SK-N-SH (cell line): ENCODE results near the gene EFHB. TPM values are rescaled to one million over a fixed set of nuclear protein-coding genes. Genes with fewer than 3 reads are reported as not detected.
A peak's percentile ranks its signal among the peaks of the same experiment; 100 is the strongest.

ENCODE experiments used
- CTCF ChIA-PET: fragments of 300-600, 350-600 bp; formaldehyde crosslinking; extraction: SDS; loops from one replicate; lab custom pipeline; 2021; lab: Yijun Ruan, JAX
- POLR2A ChIA-PET: fragments of 350-600 bp; sonication (Branson Sonifier 250); formaldehyde crosslinking; extraction: SDS; loops from one replicate; lab custom pipeline; 2020; ENCODE audit warnings: antibody characterized with exemption, inconsistent platforms; lab: Yijun Ruan, JAX
- DNase-seq: peaks from one replicate; pipeline ENCODE4 v3.0.0; 2012
- H2AFZ ChIP-seq: fragments of 200-600 bp; sonication (generic); 2 replicates; pipeline ENCODE4 v1.8.1; 2016; ENCODE audit warnings: antibody characterized with exemption, mild to moderate bottlenecking, low read depth
- H3F3A ChIP-seq: fragments of 200-600 bp; sonication (generic); replicated peaks from 2 replicates; pipeline ENCODE3; 2016; ENCODE audit warnings: antibody characterized with exemption, mild to moderate bottlenecking; ENCODE audit not compliant: insufficient read depth
- H3K27ac ChIP-seq, 2 experiments: fragments of 200-500 bp in 1 of 2; fragments of 200-600 bp in 1 of 2; sonication (Bioruptor generic) in 1 of 2; sonication (generic), shearing (Covaris generic) in 1 of 2; 2 replicates each; pipeline versions ENCODE4 v1.5.1 to v1.6.1; 2014 to 2016; ENCODE audit warnings: low read depth in 2 of 2, inconsistent platforms in 1 of 2, low read length in 1 of 2, mild to moderate bottlenecking in 1 of 2, mixed read lengths in 1 of 2
- H3K27me3 ChIP-seq: fragments of 200-600 bp; sonication (generic), shearing (Covaris generic); 2 replicates; pipeline ENCODE4 v1.6.1; 2016; ENCODE audit warnings: mixed run types; ENCODE audit not compliant: insufficient read depth
- H3K36me3 ChIP-seq, 2 experiments: fragments of 200-500 bp in 1 of 2; fragments of 200-600 bp in 1 of 2; sonication (Bioruptor generic) in 1 of 2; sonication (generic) in 1 of 2; replicated peaks in 1 of 2; 2 replicates each; pipeline versions ENCODE3 to v1.5.1; 2014 to 2016; ENCODE audit warnings: low read length in 1 of 2, mild to moderate bottlenecking in 1 of 2; ENCODE audit not compliant: insufficient read depth in 2 of 2, control insufficient read depth in 1 of 2
- H3K4me1 ChIP-seq, 2 experiments: fragments of 200-500 bp in 1 of 2; fragments of 200-600 bp in 1 of 2; sonication (Bioruptor generic) in 1 of 2; sonication (generic), shearing (Covaris generic) in 1 of 2; 2 replicates each; pipeline versions ENCODE4 v1.5.1 to v1.6.1; 2014 to 2016; ENCODE audit warnings: low read depth in 1 of 2, low read length in 1 of 2, mixed run types in 1 of 2; ENCODE audit not compliant: insufficient read depth in 2 of 2, control insufficient read depth in 1 of 2
- H3K4me2 ChIP-seq: fragments of 200-600 bp; sonication (generic), shearing (Covaris generic); 2 replicates; pipeline ENCODE4 v1.6.1; 2017; ENCODE audit warnings: mixed run types
- H3K4me3 ChIP-seq, 2 experiments: fragments of 200-500 bp in 1 of 2; fragments of 200-600 bp in 1 of 2; sonication (Bioruptor generic) in 1 of 2; sonication (generic), shearing (Covaris generic) in 1 of 2; 2 replicates each; pipeline versions ENCODE4 v1.5.1 to v1.8.1; 2014 to 2016; ENCODE audit warnings: low read depth in 2 of 2, inconsistent platforms in 1 of 2, low read length in 1 of 2, mild to moderate bottlenecking in 1 of 2, mixed read lengths in 1 of 2, moderate library complexity in 1 of 2
- H3K79me2 ChIP-seq: fragments of 200-600 bp; sonication (generic); 2 replicates; pipeline ENCODE4 v1.8.1; 2017; ENCODE audit warnings: mild to moderate bottlenecking; ENCODE audit not compliant: insufficient read depth
- H3K9ac ChIP-seq: fragments of 200-600 bp; sonication (generic); 2 replicates; pipeline ENCODE4 v1.6.1; 2017; ENCODE audit warnings: mixed run types
- H3K9me2 ChIP-seq: fragments of 200-600 bp; sonication (generic); 2 replicates; pipeline ENCODE4 v1.6.1; 2017; ENCODE audit warnings: mixed run types
- H3K9me3 ChIP-seq: fragments of 200-600 bp; sonication (generic); 2 replicates; pipeline ENCODE4 v1.6.1; 2017; ENCODE audit warnings: mixed run types, mild to moderate bottlenecking, moderate library complexity
- H4K20me1 ChIP-seq: fragments of 200-600 bp; sonication (generic); 2 replicates; pipeline ENCODE4 v1.6.1; 2017; ENCODE audit warnings: mild to moderate bottlenecking, mixed run types; ENCODE audit not compliant: insufficient read depth
- CHD2 ChIP-seq: fragments of 150-350 bp; IDR thresholded peaks from 2 replicates; pipeline ENCODE4 v1.6.1; 2018; ENCODE audit warnings: low read length; ENCODE audit not compliant: partially characterized antibody
- ELF1 ChIP-seq: IDR thresholded peaks from 2 replicates; pipeline ENCODE4 v1.4.0; 2012
- FOSL2 ChIP-seq: IDR thresholded peaks from 2 replicates; pipeline ENCODE4 v1.4.0; 2012; ENCODE audit warnings: low read depth, mild to moderate bottlenecking, moderate library complexity, borderline replicate concordance
- GABPA ChIP-seq: IDR thresholded peaks from 2 replicates; pipeline ENCODE4 v1.4.0; 2012; ENCODE audit warnings: low read depth, mild to moderate bottlenecking
- MAX ChIP-seq: IDR thresholded peaks from 2 replicates; pipeline ENCODE4 v1.4.0; 2012; ENCODE audit warnings: low read depth
- MXI1 ChIP-seq: IDR thresholded peaks from 2 replicates; pipeline ENCODE4 v1.6.1; 2012; ENCODE audit warnings: mild to moderate bottlenecking, low read depth, low read length, improper control_type of control experiment
- NRF1 ChIP-seq: IDR thresholded peaks from 2 replicates; pipeline ENCODE4 v1.6.1; 2012; ENCODE audit warnings: low read depth, mild to moderate bottlenecking, low read length
- PBX3 ChIP-seq: IDR thresholded peaks from 2 replicates; pipeline ENCODE4; 2012
- POLR2AphosphoS5 ChIP-seq: IDR thresholded peaks from 2 replicates; pipeline ENCODE4 v1.6.1; 2012; ENCODE audit warnings: low read depth, low read length
- RAD21 ChIP-seq: IDR thresholded peaks from 2 replicates; pipeline ENCODE4 v1.6.1; 2012; ENCODE audit warnings: mild to moderate bottlenecking, low read length
- RFX5 ChIP-seq: IDR thresholded peaks from 2 replicates; pipeline ENCODE4 v1.6.1; 2012; ENCODE audit warnings: mild to moderate bottlenecking, improper control_type of control experiment, low read length
- SIN3A ChIP-seq: IDR thresholded peaks from 2 replicates; pipeline ENCODE4 v1.6.1; 2012; ENCODE audit warnings: low read depth, mild to moderate bottlenecking, low read length, moderate library complexity, borderline replicate concordance
- TAF1 ChIP-seq: IDR thresholded peaks from 2 replicates; pipeline ENCODE4 v1.6.1; 2012; ENCODE audit warnings: low read depth, mild to moderate bottlenecking, low read length, moderate library complexity, borderline replicate concordance
- USF2 ChIP-seq: fragments of 150-350 bp; IDR thresholded peaks from 2 replicates; pipeline ENCODE4 v1.6.1; 2017; ENCODE audit warnings: antibody characterized with exemption, low read length, low read depth, borderline replicate concordance
- YY1 ChIP-seq: IDR thresholded peaks from 2 replicates; pipeline ENCODE4 v1.4.0; 2012; ENCODE audit warnings: low read depth, mild to moderate bottlenecking
- ZBTB33 ChIP-seq: IDR thresholded peaks from 2 replicates; pipeline ENCODE4 v1.4.0; 2012; ENCODE audit warnings: low read depth, borderline replicate concordance
- WGBS: methylation state at CpG from one replicate; pipeline ENCODE4 v1.1.6; 2017; ENCODE audit warnings: low lambda C conversion rate; 5-methylcytosine and 5-hydroxymethylcytosine counted together
- polyA plus RNA-seq, 3 experiments: library from polyadenylated mRNA; depleted of rRNA; stranded (reverse); fragments of >200 nt; gene quantifications; 2 replicates each; pipeline ENCODE4 v1.2.3, GENCODE V29; 2012

EFHB gene
- polyA plus RNA-seq, 1 of the 3 experiments (the other 2 are of a cell fraction), result 0.58 TPM

GRCh38 chr3:19946832-19947548 lies 13.0 kb upstream of the EFHB start, which contains the start of gene RAB5A (continued):
- TF ChIP-seq FOSL2 (no peak), YY1 (peak; percentile 85), POLR2AphosphoS5 (peak; percentile 73; the same call in 1 of the 2 replicates), GABPA (peak; percentile 92)

- DNase-seq, result no peak
- H3K4me2 ChIP-seq, result peak overlapping the region; percentile 81
- H3K4me3 ChIP-seq, result peak overlapping the region; percentile 94 to 100
- H3K36me3 ChIP-seq, result peaks cover 8 to 10% of the 10 kb centered on the region in 2 experiments
- no peak for TF ChIP-seq GABPA
- TF ChIP-seq RAD21, result no peak
- TF ChIP-seq FOSL2, result no peak
- no peak for TF ChIP-seq MXI1
- TF ChIP-seq ELF1, result no peak
- no peak for TF ChIP-seq CHD2
- peaks cover 9% of the 10 kb centered on the region for H3F3A ChIP-seq
- no peaks in the 10 kb centered on the region for H3K9me2 ChIP-seq
- H3K4me1 ChIP-seq, result peaks cover 10 to 20% of the 10 kb centered on the region in 2 experiments; a peak in 3 of 4 replicates
- 59% methylated on average over 26 of the region's 26 CpGs for WGBS
- peak overlapping the region; percentile 96 for H2AFZ ChIP-seq
- H3K79me2 ChIP-seq, result peaks cover 41% of the 10 kb centered on the region
- peaks cover 31% of the 10 kb centered on the region for H4K20me1 ChIP-seq
- POLR2A ChIA-PET, result interaction anchor here (0.6 kb wide), 1 partner anchor 742 kb away, joined by 3 read pairs; no protein-coding TSS in a partner anchor
- H3K27me3 ChIP-seq, result no peaks in the 10 kb centered on the region
- CTCF ChIA-PET, result interaction anchor here (1.2 to 1.3 kb wide), 2 partner anchors 16 to 80 kb away, joined by 3 to 4 read pairs; no protein-coding TSS in a partner anchor
- H3K9me3 ChIP-seq, result no peaks in the 10 kb centered on the region
- peak overlapping the region; percentile 94 for H3K9ac ChIP-seq
- peak overlapping the region; percentile 88 to 95 for H3K27ac ChIP-seq
These were observed 12.2 kb upstream of the EFHB start for GRCh38 chr3:19945969-19946831.

- WGBS, result 79% methylated on average over 9 of the region's 9 CpGs
- Histone ChIP-seq H3K9me3 (no peaks in the 10 kb centered on the region), H3K9ac (no peak overlapping the region), H3F3A (peaks cover 9% of the 10 kb centered on the region), H3K9me2 (no peaks in the 10 kb centered on the region), H3K79me2 (peaks cover 34% of the 10 kb centered on the region), H3K36me3 (peaks cover 2 to 3% of the 10 kb centered on the region in 2 experiments), H3K27me3 (no peaks in the 10 kb centered on the region), H3K4me1 (peaks cover 6 to 20% of the 10 kb centered on the region in 2 experiments; a peak in 3 of 4 replicates), H3K4me3 (no peak overlapping the region), H3K4me2 (no peak overlapping the region), H3K27ac (no peak overlapping the region), H4K20me1 (peaks cover 24% of the 10 kb centered on the region), H2AFZ (no peak overlapping the region)
- DNase-seq, result no peak
- POLR2A ChIA-PET, result no interaction called here
- TF ChIP-seq ZBTB33 (no peak), SIN3A (no peak), PBX3 (no peak), MAX (no peak), TAF1 (no peak), USF2 (no peak), NRF1 (no peak), CHD2 (no peak), RFX5 (no peak)
- CTCF ChIA-PET, result interaction anchor here (1.2 to 1.3 kb wide), 2 partner anchors 15 to 79 kb away, joined by 3 to 4 read pairs; no protein-coding TSS in a partner anchor
These were observed 11.5 kb upstream of the EFHB start for GRCh38 chr3:19945534-19945933.
